Gastroesophageal sphincter (tissue), 3 donors: ENCODE data around the gene FREY1.

Experiments
- EP300 ChIP-seq: sonication (generic); formaldehyde crosslinking; IDR thresholded peaks from one replicate; pipeline ENCODE4 v1.6.1; 2017; ENCODE audit warnings: antibody characterized with exemption, mild to moderate bottlenecking
- POLR2A ChIP-seq, 2 donors: fragments of 450-650 bp; IDR thresholded peaks; one replicate each; pipeline ENCODE4 v1.6.1; 2017; ENCODE audit warnings: antibody characterized with exemption in 2 of 2, mild to moderate bottlenecking in 2 of 2, moderate library complexity in 1 of 2
- TF ChIP-seq, protein P1 (sequence below), 4 experiments: fragments of 200-600 bp in 2 of 4; fragments of 450-650 bp in 2 of 4; sonication (generic) in 1 of 4; IDR thresholded peaks; one replicate each; pipeline ENCODE4 v1.5.1; 2017 to 2019; ENCODE audit warnings: antibody characterized with exemption in 4 of 4, mild to moderate bottlenecking in 2 of 4, moderate library complexity in 2 of 4

DNA sequence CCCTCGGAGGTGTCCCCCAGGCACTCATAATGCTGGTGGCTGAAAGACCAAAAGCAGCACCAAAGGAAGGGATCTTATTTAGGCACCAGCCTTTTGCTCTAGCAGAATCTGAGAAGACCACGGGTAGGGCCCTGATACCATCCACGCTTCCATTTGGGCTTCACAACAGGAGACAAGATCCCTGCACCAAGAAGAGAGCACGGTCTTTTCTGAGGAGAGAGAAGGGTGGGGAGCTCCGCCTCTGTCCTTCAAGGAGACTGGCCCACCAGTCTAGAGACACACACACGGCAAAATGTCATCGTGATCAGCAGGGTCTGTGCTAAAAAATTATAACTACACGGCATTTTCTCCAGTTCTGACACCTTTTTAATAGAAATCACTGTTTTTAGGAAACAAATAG is 25.1 kb upstream of the FREY1 start:
- TF ChIP-seq, protein P1, sequence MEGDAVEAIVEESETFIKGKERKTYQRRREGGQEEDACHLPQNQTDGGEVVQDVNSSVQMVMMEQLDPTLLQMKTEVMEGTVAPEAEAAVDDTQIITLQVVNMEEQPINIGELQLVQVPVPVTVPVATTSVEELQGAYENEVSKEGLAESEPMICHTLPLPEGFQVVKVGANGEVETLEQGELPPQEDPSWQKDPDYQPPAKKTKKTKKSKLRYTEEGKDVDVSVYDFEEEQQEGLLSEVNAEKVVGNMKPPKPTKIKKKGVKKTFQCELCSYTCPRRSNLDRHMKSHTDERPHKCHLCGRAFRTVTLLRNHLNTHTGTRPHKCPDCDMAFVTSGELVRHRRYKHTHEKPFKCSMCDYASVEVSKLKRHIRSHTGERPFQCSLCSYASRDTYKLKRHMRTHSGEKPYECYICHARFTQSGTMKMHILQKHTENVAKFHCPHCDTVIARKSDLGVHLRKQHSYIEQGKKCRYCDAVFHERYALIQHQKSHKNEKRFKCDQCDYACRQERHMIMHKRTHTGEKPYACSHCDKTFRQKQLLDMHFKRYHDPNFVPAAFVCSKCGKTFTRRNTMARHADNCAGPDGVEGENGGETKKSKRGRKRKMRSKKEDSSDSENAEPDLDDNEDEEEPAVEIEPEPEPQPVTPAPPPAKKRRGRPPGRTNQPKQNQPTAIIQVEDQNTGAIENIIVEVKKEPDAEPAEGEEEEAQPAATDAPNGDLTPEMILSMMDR (IDR thresholded peaks at IDR 0.05), result no peak
- TF ChIP-seq EP300, result no peak
- no peak for TF ChIP-seq POLR2A (IDR thresholded peaks at IDR 0.05)
